GM21717 (cell line): ENCODE data around the gene GAB1.

Source experiments
- ATAC-seq: cut with Tn5 transposase; IDR thresholded peaks from one replicate; pipeline ENCODE4 v1.9.1; 2021; ENCODE audit warnings: mild to moderate bottlenecking, moderate library complexity; ENCODE audit not compliant: unreplicated experiment

Gene GAB1

GRCh38 chr4:143473334-143474126 lies 136.9 kb downstream of the GAB1 start:
- peak; percentile 63 for ATAC-seq

GRCh38 chr4:143477487-143477886 lies 140.8 kb downstream of the GAB1 start:
- no peak for ATAC-seq

GRCh38 chr4:143481361-143481760 lies 144.7 kb downstream of the GAB1 start:
- ATAC-seq, result no peak

GRCh38 chr4:143482840-143483239 lies 146.2 kb downstream of the GAB1 start:
- ATAC-seq, result peak; percentile 67

GRCh38 chr4:143486314-143486713 lies 149.6 kb downstream of the GAB1 start:
- no peak for ATAC-seq

- ATAC-seq, result no peak
These were observed 152.0 kb downstream of the GAB1 start for GRCh38 chr4:143488687-143489086.

- ATAC-seq, result no peak
These were observed 152.4 kb downstream of the GAB1 start for GRCh38 chr4:143489106-143489505.

GRCh38 chr4:143498021-143498420 lies 161.3 kb downstream of the GAB1 start:
- ATAC-seq, result no peak

GRCh38 chr4:143502231-143502630 lies 165.6 kb downstream of the GAB1 start:
- ATAC-seq, result no peak

- ATAC-seq, result no peak
These were observed 169.4 kb downstream of the GAB1 start for GRCh38 chr4:143506031-143506430.

- ATAC-seq, result no peak
These were observed 175.2 kb downstream of the GAB1 start for GRCh38 chr4:143511906-143512305.

GRCh38 chr4:143512978-143513313 lies 176.3 kb downstream of the GAB1 start:
- ATAC-seq, result peak; percentile 40

GRCh38 chr4:143513314-143514168 lies 176.9 kb downstream of the GAB1 start, which contains the start of gene SMARCA5:
Gene SMARCA5, plus strand, starts transcription at chr4:143513702. Its CDS starts 223 bp downstream, at chr4:143513925.
- peak; percentile 88 for ATAC-seq

- ATAC-seq, result no peak
These were observed 177.5 kb downstream of the GAB1 start for GRCh38 chr4:143514169-143514495.

GRCh38 chr4:143514497-143514896 lies 177.8 kb downstream of the GAB1 start:
- no peak for ATAC-seq

GRCh38 chr4:143514901-143515300 lies 178.2 kb downstream of the GAB1 start:
- ATAC-seq, result no peak

GRCh38 chr4:143515905-143516304 lies 179.2 kb downstream of the GAB1 start:
- no peak for ATAC-seq

GRCh38 chr4:143517764-143518163 lies 181.1 kb downstream of the GAB1 start:
- ATAC-seq, result no peak
